WTC11 (cell line): ENCODE data around the gene TACC2. TPM values are rescaled to one million over a fixed set of nuclear protein-coding genes. Genes with fewer than 3 reads are reported as not detected.

ENCODE experiments used
- ATAC-seq: fragments of 200-7000 bp; cut with Tn5 transposase; 2 replicates; pipeline ENCODE4 v1.10.0; 2021; ENCODE audit warnings: mild to moderate bottlenecking, moderate library complexity
- CTCF ChIA-PET: fragments of 300-600 bp; sonication (Branson Sonifier 250); formaldehyde crosslinking; loops from one replicate; lab custom pipeline; 2021; ENCODE audit warnings: antibody characterized with exemption; lab: Charles Lee
- POLR2A ChIA-PET: fragments of 350-600 bp; sonication (Branson Sonifier 250); formaldehyde crosslinking; loops from one replicate; lab custom pipeline; 2021; ENCODE audit warnings: antibody characterized with exemption; lab: Charles Lee
- DNase-seq: peaks from one replicate; pipeline ENCODE4 v3.0.0; 2021; ENCODE audit warnings: low spot score
- H3K27ac Mint-ChIP-seq: 2 replicates; pipeline ENCODE4 v1.8.0; 2021; ENCODE audit warnings: mixed read lengths
- H3K27me3 Mint-ChIP-seq: 2 replicates; pipeline ENCODE4 v1.8.0; 2021; ENCODE audit warnings: low read depth, mild to moderate bottlenecking, moderate library complexity, mixed read lengths
- H3K36me3 Mint-ChIP-seq: 2 replicates; pipeline ENCODE4 v1.8.0; 2021; ENCODE audit warnings: mixed read lengths
- H3K4me1 Mint-ChIP-seq: 2 replicates; pipeline ENCODE4 v1.8.0; 2022; ENCODE audit warnings: mixed read lengths
- H3K4me3 Mint-ChIP-seq: 2 replicates; pipeline ENCODE4 v1.8.0; 2021; ENCODE audit warnings: mild to moderate bottlenecking, moderate library complexity, mixed read lengths
- H3K9me3 Mint-ChIP-seq: 2 replicates; pipeline ENCODE4 v1.8.0; 2021; ENCODE audit warnings: mixed read lengths
- HMGA2 ChIP-seq: fragments of 250-450 bp; sonication (Bioruptor Pico); IDR thresholded peaks from 2 replicates; pipeline ENCODE4 v1.4.0; 2021; ENCODE audit warnings: mild to moderate bottlenecking, moderate library complexity
- IRF2 ChIP-seq: sonication (generic); formaldehyde crosslinking; IDR thresholded peaks from 2 replicates; pipeline ENCODE4 v1.8.0; 2022; ENCODE audit warnings: low read depth, missing genetic modification reagents, borderline replicate concordance
- JUN ChIP-seq: sonication (generic); formaldehyde crosslinking; IDR thresholded peaks from 2 replicates; pipeline ENCODE4 v1.8.0; 2023; ENCODE audit warnings: mild to moderate bottlenecking, missing genetic modification reagents
- PRRX2 ChIP-seq: fragments of 250-450 bp; sonication (Bioruptor Pico); IDR thresholded peaks from 2 replicates; pipeline ENCODE4 v1.8.0; 2021; ENCODE audit warnings: mild to moderate bottlenecking
- RELA ChIP-seq: sonication (generic); formaldehyde crosslinking; IDR thresholded peaks from 2 replicates; pipeline ENCODE4 v1.8.1; 2022; ENCODE audit warnings: missing genetic modification reagents, mild to moderate bottlenecking, borderline replicate concordance
- ZNF416 ChIP-seq: fragments of 250-450 bp; sonication (Bioruptor Pico); IDR thresholded peaks from 2 replicates; pipeline ENCODE4 v1.9.0; 2021; ENCODE audit warnings: mild to moderate bottlenecking, inconsistent platforms
- total RNA-seq: library from RNA; stranded (reverse); gene quantifications from 3 replicates; pipeline ENCODE4 v1.2.3, GENCODE V29; 2021
- TF ChIP-seq, protein P1 (sequence below): sonication (generic); formaldehyde crosslinking; IDR thresholded peaks from 2 replicates; pipeline ENCODE4 v1.8.0; 2022; ENCODE audit warnings: mild to moderate bottlenecking, missing genetic modification reagents
- TF ChIP-seq, protein P2 (sequence below): sonication (generic); formaldehyde crosslinking; conservative IDR thresholded peaks from 2 replicates; pipeline ENCODE4 v1.8.1; 2022; ENCODE audit warnings: mild to moderate bottlenecking, missing genetic modification reagents
- TF ChIP-seq, protein P3 (sequence below): sonication (generic); formaldehyde crosslinking; IDR thresholded peaks from 2 replicates; pipeline ENCODE4 v1.8.0; 2023; ENCODE audit warnings: mild to moderate bottlenecking, missing genetic modification reagents
- TF ChIP-seq, protein P4 (sequence below): sonication (generic); formaldehyde crosslinking; conservative IDR thresholded peaks from 2 replicates; pipeline ENCODE4 v1.8.1; 2023; ENCODE audit warnings: mild to moderate bottlenecking, low read depth, missing genetic modification reagents, moderate library complexity
- TF ChIP-seq, protein P5 (sequence below): fragments of 250-450 bp; sonication (Bioruptor Pico); conservative IDR thresholded peaks from 2 replicates; pipeline ENCODE4 v1.9.0; 2021; ENCODE audit warnings: mild to moderate bottlenecking

TACC2 gene
- total RNA-seq, 1 experiment from 2014 or later, result 28.9 TPM

DNA sequence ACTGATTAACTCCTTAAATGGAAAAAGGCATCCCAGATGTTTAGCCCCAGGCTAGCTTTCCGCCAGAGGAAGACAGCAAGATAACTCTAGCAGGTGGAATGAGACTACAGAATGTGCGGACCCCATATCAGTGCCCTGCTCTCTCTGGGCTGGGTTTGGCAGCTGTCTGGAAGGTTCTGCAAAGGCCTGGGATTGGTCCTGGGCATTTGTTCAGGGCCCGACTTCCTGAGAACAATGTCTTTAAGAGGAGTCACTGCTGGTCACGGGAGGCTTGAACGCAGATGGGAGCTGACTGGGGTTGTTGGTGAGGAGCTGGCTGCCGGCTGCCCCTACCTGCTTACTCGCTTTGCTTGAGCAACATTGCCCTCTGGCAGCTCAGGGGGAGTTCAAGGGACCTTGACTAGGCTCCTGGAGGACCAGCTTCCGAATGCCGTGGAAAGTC lies 151.5 kb downstream of the TACC2 start:
- H3K27ac Mint-ChIP-seq, result peak overlapping the region; percentile 78
- no peak overlapping the region for H3K4me3 Mint-ChIP-seq
- peaks cover 13% of the 10 kb centered on the region for H3K9me3 Mint-ChIP-seq
- TF ChIP-seq RELA (CRISPR knock-in tag) (no peak), JUN (CRISPR knock-in tag) (no peak), ZNF416 (CRISPR knock-in tag) (no peak), PRRX2 (CRISPR knock-in tag) (no peak), HMGA2 (CRISPR knock-in tag) (no peak)
- TF ChIP-seq, protein P1, sequence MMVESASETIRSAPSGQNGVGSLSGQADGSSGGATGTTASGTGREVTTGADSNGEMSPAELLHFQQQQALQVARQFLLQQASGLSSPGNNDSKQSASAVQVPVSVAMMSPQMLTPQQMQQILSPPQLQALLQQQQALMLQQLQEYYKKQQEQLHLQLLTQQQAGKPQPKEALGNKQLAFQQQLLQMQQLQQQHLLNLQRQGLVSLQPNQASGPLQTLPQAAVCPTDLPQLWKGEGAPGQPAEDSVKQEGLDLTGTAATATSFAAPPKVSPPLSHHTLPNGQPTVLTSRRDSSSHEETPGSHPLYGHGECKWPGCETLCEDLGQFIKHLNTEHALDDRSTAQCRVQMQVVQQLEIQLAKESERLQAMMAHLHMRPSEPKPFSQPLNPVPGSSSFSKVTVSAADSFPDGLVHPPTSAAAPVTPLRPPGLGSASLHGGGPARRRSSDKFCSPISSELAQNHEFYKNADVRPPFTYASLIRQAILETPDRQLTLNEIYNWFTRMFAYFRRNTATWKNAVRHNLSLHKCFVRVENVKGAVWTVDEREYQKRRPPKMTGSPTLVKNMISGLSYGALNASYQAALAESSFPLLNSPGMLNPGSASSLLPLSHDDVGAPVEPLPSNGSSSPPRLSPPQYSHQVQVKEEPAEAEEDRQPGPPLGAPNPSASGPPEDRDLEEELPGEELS (CRISPR knock-in tag), result no peak
- TF ChIP-seq, protein P2, sequence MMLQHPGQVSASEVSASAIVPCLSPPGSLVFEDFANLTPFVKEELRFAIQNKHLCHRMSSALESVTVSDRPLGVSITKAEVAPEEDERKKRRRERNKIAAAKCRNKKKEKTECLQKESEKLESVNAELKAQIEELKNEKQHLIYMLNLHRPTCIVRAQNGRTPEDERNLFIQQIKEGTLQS, result no peak
- TF ChIP-seq, protein P3, sequence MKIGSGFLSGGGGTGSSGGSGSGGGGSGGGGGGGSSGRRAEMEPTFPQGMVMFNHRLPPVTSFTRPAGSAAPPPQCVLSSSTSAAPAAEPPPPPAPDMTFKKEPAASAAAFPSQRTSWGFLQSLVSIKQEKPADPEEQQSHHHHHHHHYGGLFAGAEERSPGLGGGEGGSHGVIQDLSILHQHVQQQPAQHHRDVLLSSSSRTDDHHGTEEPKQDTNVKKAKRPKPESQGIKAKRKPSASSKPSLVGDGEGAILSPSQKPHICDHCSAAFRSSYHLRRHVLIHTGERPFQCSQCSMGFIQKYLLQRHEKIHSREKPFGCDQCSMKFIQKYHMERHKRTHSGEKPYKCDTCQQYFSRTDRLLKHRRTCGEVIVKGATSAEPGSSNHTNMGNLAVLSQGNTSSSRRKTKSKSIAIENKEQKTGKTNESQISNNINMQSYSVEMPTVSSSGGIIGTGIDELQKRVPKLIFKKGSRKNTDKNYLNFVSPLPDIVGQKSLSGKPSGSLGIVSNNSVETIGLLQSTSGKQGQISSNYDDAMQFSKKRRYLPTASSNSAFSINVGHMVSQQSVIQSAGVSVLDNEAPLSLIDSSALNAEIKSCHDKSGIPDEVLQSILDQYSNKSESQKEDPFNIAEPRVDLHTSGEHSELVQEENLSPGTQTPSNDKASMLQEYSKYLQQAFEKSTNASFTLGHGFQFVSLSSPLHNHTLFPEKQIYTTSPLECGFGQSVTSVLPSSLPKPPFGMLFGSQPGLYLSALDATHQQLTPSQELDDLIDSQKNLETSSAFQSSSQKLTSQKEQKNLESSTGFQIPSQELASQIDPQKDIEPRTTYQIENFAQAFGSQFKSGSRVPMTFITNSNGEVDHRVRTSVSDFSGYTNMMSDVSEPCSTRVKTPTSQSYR, result no peak
- TF ChIP-seq, protein P4, sequence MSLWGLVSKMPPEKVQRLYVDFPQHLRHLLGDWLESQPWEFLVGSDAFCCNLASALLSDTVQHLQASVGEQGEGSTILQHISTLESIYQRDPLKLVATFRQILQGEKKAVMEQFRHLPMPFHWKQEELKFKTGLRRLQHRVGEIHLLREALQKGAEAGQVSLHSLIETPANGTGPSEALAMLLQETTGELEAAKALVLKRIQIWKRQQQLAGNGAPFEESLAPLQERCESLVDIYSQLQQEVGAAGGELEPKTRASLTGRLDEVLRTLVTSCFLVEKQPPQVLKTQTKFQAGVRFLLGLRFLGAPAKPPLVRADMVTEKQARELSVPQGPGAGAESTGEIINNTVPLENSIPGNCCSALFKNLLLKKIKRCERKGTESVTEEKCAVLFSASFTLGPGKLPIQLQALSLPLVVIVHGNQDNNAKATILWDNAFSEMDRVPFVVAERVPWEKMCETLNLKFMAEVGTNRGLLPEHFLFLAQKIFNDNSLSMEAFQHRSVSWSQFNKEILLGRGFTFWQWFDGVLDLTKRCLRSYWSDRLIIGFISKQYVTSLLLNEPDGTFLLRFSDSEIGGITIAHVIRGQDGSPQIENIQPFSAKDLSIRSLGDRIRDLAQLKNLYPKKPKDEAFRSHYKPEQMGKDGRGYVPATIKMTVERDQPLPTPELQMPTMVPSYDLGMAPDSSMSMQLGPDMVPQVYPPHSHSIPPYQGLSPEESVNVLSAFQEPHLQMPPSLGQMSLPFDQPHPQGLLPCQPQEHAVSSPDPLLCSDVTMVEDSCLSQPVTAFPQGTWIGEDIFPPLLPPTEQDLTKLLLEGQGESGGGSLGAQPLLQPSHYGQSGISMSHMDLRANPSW (CRISPR knock-in tag), result no peak
- TF ChIP-seq, protein P5, sequence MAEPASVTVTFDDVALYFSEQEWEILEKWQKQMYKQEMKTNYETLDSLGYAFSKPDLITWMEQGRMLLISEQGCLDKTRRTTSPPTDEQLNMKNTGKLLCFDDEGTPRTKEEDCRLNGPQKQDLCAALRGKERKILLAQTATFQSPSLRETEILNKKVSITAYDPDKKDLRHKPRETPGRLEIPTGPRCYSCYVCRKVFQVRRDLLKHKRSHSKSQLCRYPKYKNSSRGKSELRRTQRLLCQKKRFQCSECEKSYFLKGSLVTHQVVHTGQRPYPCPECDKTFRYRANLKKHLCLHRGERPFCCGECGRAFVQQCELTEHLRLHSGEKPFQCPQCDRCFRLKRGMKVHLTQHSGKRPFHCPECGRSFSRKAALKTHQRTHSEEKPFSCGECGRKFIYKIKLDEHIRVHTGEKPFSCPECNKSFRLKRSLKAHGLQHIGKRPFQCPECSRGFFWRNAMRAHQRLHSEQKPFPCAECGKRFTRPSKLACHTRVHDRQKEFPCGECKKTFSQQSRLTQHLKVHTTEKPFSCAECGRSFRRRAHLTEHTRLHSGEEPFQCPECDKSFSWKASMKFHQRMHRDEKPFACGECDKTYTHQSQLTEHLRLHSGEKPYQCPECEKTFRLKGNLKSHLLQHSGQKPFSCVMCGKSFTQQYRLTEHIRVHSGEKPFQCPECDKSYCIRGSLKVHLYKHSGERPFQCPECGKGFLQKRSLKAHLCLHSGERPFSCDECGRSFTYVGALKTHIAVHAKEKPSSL (CRISPR knock-in tag), result no peak
- H3K27me3 Mint-ChIP-seq, result no peaks in the 10 kb centered on the region; the same call in 1 of the 2 replicates
- H3K4me1 Mint-ChIP-seq, result peaks cover 13% of the 10 kb centered on the region
- ATAC-seq, result no peak
- H3K36me3 Mint-ChIP-seq, result peaks cover 15% of the 10 kb centered on the region
- POLR2A ChIA-PET, result interaction anchor here (0.8 kb wide), 1 partner anchor 23 kb away, joined by 4 read pairs; no protein-coding TSS in a partner anchor
- DNase-seq, result no peak
- CTCF ChIA-PET, result interaction anchor here (0.9 to 1.5 kb wide), 8 partner anchors 9 to 158 kb away, joined by 3 to 6 read pairs (median 4); no protein-coding TSS in a partner anchor

DNA sequence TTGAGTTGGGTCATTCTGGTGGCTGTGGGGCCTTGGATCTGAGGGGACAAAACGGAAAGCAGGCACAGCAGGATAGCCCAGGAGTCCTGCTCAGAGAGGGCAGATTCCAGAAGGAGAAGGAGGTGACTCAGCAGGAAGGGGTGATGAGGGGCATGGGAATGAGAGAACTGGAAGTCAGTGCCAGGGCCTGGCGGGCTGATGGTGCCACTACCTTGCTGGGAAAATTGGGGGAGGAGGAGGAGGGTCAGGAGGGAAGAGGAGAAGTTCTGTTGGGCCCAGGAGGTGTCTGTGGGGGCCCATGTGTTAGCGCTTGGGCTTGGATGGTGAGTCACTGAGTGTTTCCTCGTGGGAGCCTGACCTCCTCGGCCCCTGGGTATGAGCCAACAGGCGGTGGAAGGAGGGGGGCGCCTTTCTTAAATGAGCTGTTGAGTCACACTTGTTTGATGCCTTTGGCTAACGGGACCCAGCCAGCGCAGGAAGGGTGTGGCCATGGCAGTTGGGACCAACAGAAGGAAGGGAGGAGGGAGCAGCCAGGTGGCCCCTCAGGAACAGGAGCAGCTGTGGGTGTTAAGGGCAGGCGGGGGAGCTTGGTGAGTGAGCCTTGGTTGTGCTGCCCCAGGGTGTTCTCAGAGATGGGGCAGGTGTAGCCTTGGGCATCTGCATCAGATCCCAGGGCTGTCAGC lies 152.1 kb downstream of the TACC2 start:
- ChIA-PET POLR2A (interaction anchor here (0.8 kb wide), 1 partner anchor 22 kb away, joined by 4 read pairs; no protein-coding TSS in a partner anchor), CTCF (interaction anchor here (0.8 to 2.3 kb wide), 10 partner anchors 8 to 117 kb away, joined by 3 to 16 read pairs (median 4); no protein-coding TSS in a partner anchor)
- peaks cover 13% of the 10 kb centered on the region for H3K4me1 Mint-ChIP-seq
- peak overlapping the region; percentile 78 for H3K27ac Mint-ChIP-seq
- H3K4me3 Mint-ChIP-seq, result no peak overlapping the region
- ATAC-seq, result no peak
- no peak for DNase-seq
- peaks cover 21% of the 10 kb centered on the region for H3K36me3 Mint-ChIP-seq
- H3K27me3 Mint-ChIP-seq, result no peaks in the 10 kb centered on the region; the same call in 1 of the 2 replicates
- peaks cover 18% of the 10 kb centered on the region for H3K9me3 Mint-ChIP-seq
- no peak for TF ChIP-seq IRF2 (CRISPR knock-in tag)
